ENCODE results near the gene TERT. TPM values are rescaled to one million over a fixed set of nuclear protein-coding genes. Genes with fewer than 3 reads are reported as not detected.

Gene TERT
- total and polyA plus RNA-seq, 12 donors: not detected

- 88% methylated on average over 15 of the region's 15 CpGs for WGBS, 2 donors
- no peak overlapping the region for H3K27ac ChIP-seq
- intact Hi-C loops (cut with DNase I): no loop called here
- TF ChIP-seq CTCF (IDR thresholded peaks at IDR 0.05): no peak
- ATAC-seq (no peak), DNase-seq (no peak)
- no peak overlapping the region for H3K4me3 ChIP-seq
- no peaks in the 10 kb centered on the region for H3K36me3 ChIP-seq
- H3K9me3 ChIP-seq: peaks cover 0 to 7% (median 0%) of the 10 kb centered on the region in 11 donors
- peaks cover 0 to 31% (median 0%) of the 10 kb centered on the region in 9 donors for H3K4me1 ChIP-seq
- peaks cover 0 to 27% (median 8%) of the 10 kb centered on the region in 7 donors for H3K27me3 ChIP-seq
These were observed 16.7 kb upstream of the TERT start for GRCh38 chr5:1311439-1312055.

GRCh38 chr5:1310118-1310517 is 15.2 kb upstream of the TERT start:
- TF ChIP-seq CTCF (IDR thresholded peaks at IDR 0.05): no peak
- no peak overlapping the region for H3K4me3 ChIP-seq
- H3K9me3 ChIP-seq: peaks cover 0 to 7% (median 0%) of the 10 kb centered on the region in 11 donors
- H3K27ac ChIP-seq: no peak overlapping the region
- ATAC-seq (no peak), DNase-seq (no peak)
- H3K4me1 ChIP-seq: peaks cover 0 to 23% (median 0%) of the 10 kb centered on the region in 9 donors
- intact Hi-C loops (cut with DNase I): no loop called here
- peaks cover 0 to 30% (median 8%) of the 10 kb centered on the region in 7 donors for H3K27me3 ChIP-seq
- 85 to 88% methylated on average over 7 of the region's 7 CpGs for WGBS, 2 donors
- H3K36me3 ChIP-seq: no peaks in the 10 kb centered on the region

- peaks cover 0 to 15% (median 0%) of the 10 kb centered on the region in 11 donors for H3K9me3 ChIP-seq
- DNase-seq (no peak), ATAC-seq (no peak)
- no peaks in the 10 kb centered on the region for H3K36me3 ChIP-seq
- no peaks in the 10 kb centered on the region for H3K4me1 ChIP-seq
- no peak overlapping the region for H3K4me3 ChIP-seq
- H3K27ac ChIP-seq: no peak overlapping the region
- TF ChIP-seq CTCF (IDR thresholded peaks at IDR 0.05): no peak
- intact Hi-C loops (cut with DNase I): no loop called here
- peaks cover 0 to 10% (median 0%) of the 10 kb centered on the region in 7 donors for H3K27me3 ChIP-seq
- 69 to 71% methylated on average over 2 of the region's 2 CpGs for WGBS, 2 donors
These were observed 9.2 kb upstream of the TERT start for GRCh38 chr5:1304033-1304432.

GRCh38 chr5:1302258-1302657 is 7.4 kb upstream of the TERT start:
- intact Hi-C loops (cut with DNase I): no loop called here
- no peaks in the 10 kb centered on the region for H3K36me3 ChIP-seq

More at GRCh38 chr5:1302258-1302657, 7.4 kb upstream of the TERT start:
- no peak for DNase-seq
- H3K4me3 ChIP-seq: no peak overlapping the region
- no peak overlapping the region for H3K27ac ChIP-seq
- peaks cover 0 to 15% (median 0%) of the 10 kb centered on the region in 11 donors for H3K9me3 ChIP-seq
- ATAC-seq: no peak
- no peak for TF ChIP-seq CTCF (IDR thresholded peaks at IDR 0.05)
- peaks cover 0 to 12% (median 0%) of the 10 kb centered on the region in 7 donors for H3K27me3 ChIP-seq
- no peaks in the 10 kb centered on the region for H3K4me1 ChIP-seq
- 86 to 90% methylated on average over 2 of the region's 2 CpGs for WGBS, 2 donors

All from heart right ventricle (tissue), 16 donors.